GM23248 (cell line): Measurements from ENCODE around the gene TC2N. TPM values are rescaled to one million over a fixed set of nuclear protein-coding genes. Genes with fewer than 3 reads are reported as not detected.

Experiments
- DNase-seq: peaks from one replicate; pipeline ENCODE4 v3.0.0-alpha.2; 2015
- H2AFZ ChIP-seq: fragments of 200-600 bp; sonication (generic); 2 replicates; pipeline ENCODE4 v1.6.1; 2016; ENCODE audit warnings: antibody characterized with exemption
- H3F3A ChIP-seq: fragments of 200-600 bp; sonication (generic); 2 replicates; pipeline ENCODE4 v1.6.1; 2016; ENCODE audit warnings: mild to moderate bottlenecking, antibody characterized with exemption, mixed run types; ENCODE audit not compliant: insufficient read depth
- H3K27ac ChIP-seq: fragments of 200-600 bp; sonication (generic); 2 replicates; pipeline ENCODE4 v1.5.1; 2016; ENCODE audit warnings: mild to moderate bottlenecking
- H3K27me3 ChIP-seq: fragments of 200-600 bp; sonication (generic); replicated peaks from 2 replicates; pipeline ENCODE4 v1.6.1; 2016; ENCODE audit warnings: mild to moderate bottlenecking; ENCODE audit not compliant: insufficient read depth
- H3K36me3 ChIP-seq: fragments of 200-600 bp; sonication (generic); 2 replicates; pipeline ENCODE4 v1.6.1; 2016; ENCODE audit warnings: low read depth, mild to moderate bottlenecking
- H3K4me1 ChIP-seq: fragments of 200-600 bp; sonication (generic); 2 replicates; pipeline ENCODE4 v1.6.1; 2016; ENCODE audit warnings: mild to moderate bottlenecking; ENCODE audit not compliant: insufficient read depth
- H3K4me2 ChIP-seq: fragments of 200-600 bp; sonication (generic); one replicate; pipeline ENCODE4 v1.6.1; 2016; ENCODE audit warnings: mild to moderate bottlenecking; ENCODE audit not compliant: unreplicated experiment
- H3K4me3 ChIP-seq: fragments of 200-600 bp; sonication (generic); 2 replicates; pipeline ENCODE4 v1.5.1; 2016; ENCODE audit warnings: mild to moderate bottlenecking
- H3K79me2 ChIP-seq: fragments of 200-600 bp; sonication (generic); 2 replicates; pipeline ENCODE4 v1.6.1; 2016; ENCODE audit warnings: mild to moderate bottlenecking; ENCODE audit not compliant: insufficient read depth
- H3K9ac ChIP-seq: fragments of 200-600 bp; sonication (generic); 2 replicates; pipeline ENCODE4 v1.6.1; 2016; ENCODE audit warnings: mild to moderate bottlenecking
- H3K9me2 ChIP-seq: fragments of 200-600 bp; sonication (generic); 2 replicates; pipeline ENCODE4 v1.6.1; 2016; ENCODE audit warnings: mixed run types, mild to moderate bottlenecking, moderate library complexity; ENCODE audit not compliant: insufficient read depth
- H3K9me3 ChIP-seq: fragments of 200-600 bp; sonication (generic); one replicate; pipeline ENCODE4 v1.6.1; 2017; ENCODE audit warnings: low read depth
- H4K20me1 ChIP-seq: fragments of 200-600 bp; sonication (generic); 2 replicates; pipeline ENCODE4 v1.6.0; 2016; ENCODE audit not compliant: insufficient read depth
- EZH2 ChIP-seq: fragments of 200-600 bp; sonication (generic); IDR thresholded peaks from 2 replicates; pipeline ENCODE4 v1.6.1; 2018; ENCODE audit warnings: antibody characterized with exemption, mild to moderate bottlenecking; ENCODE audit not compliant: insufficient read depth, poor library complexity, severe bottlenecking
- EZH2phosphoT487 ChIP-seq: fragments of 200-600 bp; sonication (generic); IDR thresholded peaks from 2 replicates; pipeline ENCODE4 v1.6.1; 2018; ENCODE audit warnings: antibody characterized with exemption, moderate library complexity, mild to moderate bottlenecking, low read depth; ENCODE audit not compliant: insufficient read depth
- WGBS, 2 experiments: methylation state at CpG; one replicate each; pipeline ENCODE4 v1.1.6; 2015 to 2017; ENCODE audit warnings: low lambda C conversion rate in 2 of 2, low coverage in 1 of 2; ENCODE audit errors: missing lambda C conversion rate in 2 of 2; 5-methylcytosine and 5-hydroxymethylcytosine counted together
- in situ Hi-C: fragments of 300-500 bp; cut with MboI; formaldehyde crosslinking; loops from 2 replicates; pipeline ENCODE4 v1.15.0; 2020
- polyA plus RNA-seq: library from polyadenylated mRNA; unstranded; fragments of >200 nt; fragmentation: Nextera tagmentation; extraction: Ambion mirVana; gene quantifications from 2 replicates; pipeline ENCODE4 v1.2.1, GENCODE V29; 2016
- total RNA-seq: library from RNA; depleted of rRNA; stranded (reverse); fragments of >200 nt; shearing (Covaris generic); gene quantifications from 2 replicates; pipeline ENCODE4 v1.2.3, GENCODE V29; 2014

The TC2N gene
- total and polyA plus RNA-seq, 2 experiments from 2014 or later: 0.34 to 0.65 TPM

- no peaks in the 10 kb centered on the region for H3K9me3 ChIP-seq
- H3F3A ChIP-seq: no peaks in the 10 kb centered on the region
- no peak overlapping the region for H2AFZ ChIP-seq
- no peak overlapping the region for H3K9ac ChIP-seq
- no peaks in the 10 kb centered on the region for H4K20me1 ChIP-seq
- WGBS, 2 experiments: 56 to 58% methylated on average over 4 of the region's 4 CpGs
- no peak for DNase-seq
- peaks cover 12% of the 10 kb centered on the region; the same call in 1 of the 2 replicates for H3K4me1 ChIP-seq
- no peak overlapping the region for H3K4me2 ChIP-seq
- no peak overlapping the region for H3K27ac ChIP-seq
- H3K36me3 ChIP-seq: no peaks in the 10 kb centered on the region
- H3K9me2 ChIP-seq: no peaks in the 10 kb centered on the region; the same call in 1 of the 2 replicates
- H3K4me3 ChIP-seq: no peak overlapping the region
- in situ Hi-C loops: no loop called here
- TF ChIP-seq EZH2 (no peak), EZH2phosphoT487 (no peak)
- H3K27me3 ChIP-seq: no peaks in the 10 kb centered on the region
- H3K79me2 ChIP-seq: no peaks in the 10 kb centered on the region
Measured at GRCh38 chr14:91843437-91843836, 23.9 kb downstream of the TC2N start.

GRCh38 chr14:91841065-91841464 lies 26.3 kb downstream of the TC2N start:
- Histone ChIP-seq H3K4me2 (no peak overlapping the region), H3K4me1 (peaks cover 12% of the 10 kb centered on the region; the same call in 1 of the 2 replicates), H3K27ac (no peak overlapping the region), H4K20me1 (no peaks in the 10 kb centered on the region), H3K9ac (no peak overlapping the region), H3K4me3 (no peak overlapping the region), H3K27me3 (peaks cover 5% of the 10 kb centered on the region; the same call in 1 of the 2 replicates), H3K79me2 (no peaks in the 10 kb centered on the region), H2AFZ (no peak overlapping the region), H3K9me3 (no peaks in the 10 kb centered on the region), H3F3A (no peaks in the 10 kb centered on the region), H3K9me2 (no peaks in the 10 kb centered on the region; the same call in 1 of the 2 replicates), H3K36me3 (no peaks in the 10 kb centered on the region)
- in situ Hi-C loops: no loop called here
- peak; percentile 49 for DNase-seq
- TF ChIP-seq EZH2phosphoT487: no peak
- TF ChIP-seq EZH2: no peak

- Histone ChIP-seq H3K9ac (no peak overlapping the region), H3F3A (no peaks in the 10 kb centered on the region), H3K27ac (no peak overlapping the region), H3K4me3 (no peak overlapping the region), H3K4me2 (no peak overlapping the region), H3K36me3 (no peaks in the 10 kb centered on the region), H3K79me2 (no peaks in the 10 kb centered on the region), H3K27me3 (peaks cover 19% of the 10 kb centered on the region), H3K9me2 (no peaks in the 10 kb centered on the region; the same call in 1 of the 2 replicates), H3K4me1 (peaks cover 12% of the 10 kb centered on the region; the same call in 1 of the 2 replicates), H2AFZ (no peak overlapping the region), H3K9me3 (no peaks in the 10 kb centered on the region), H4K20me1 (no peaks in the 10 kb centered on the region)
- TF ChIP-seq EZH2phosphoT487 (no peak), EZH2 (no peak)
- 57 to 59% methylated on average over 1 of the region's 1 CpG for WGBS, 2 experiments
- in situ Hi-C loops: no loop called here
- DNase-seq: no peak
Measured at GRCh38 chr14:91839749-91840148, 27.6 kb downstream of the TC2N start.

GRCh38 chr14:91837076-91837475 lies 30.3 kb downstream of the TC2N start:
- Histone ChIP-seq H2AFZ (peak overlapping the region; percentile 54; the same call in 1 of the 2 replicates), H3F3A (0 out of 2 replicates have a peak, but pooled peaks cover 4% of the 10 kb centered on the region), H3K9me2 (no peaks in the 10 kb centered on the region; the same call in 1 of the 2 replicates), H3K27ac (no peak overlapping the region), H3K9ac (no peak overlapping the region), H3K4me3 (peak overlapping the region; percentile 62; the same call in 1 of the 2 replicates), H3K4me2 (peak overlapping the region; percentile 57), H3K27me3 (peaks cover 21% of the 10 kb centered on the region), H3K36me3 (no peaks in the 10 kb centered on the region), H3K9me3 (no peaks in the 10 kb centered on the region), H4K20me1 (no peaks in the 10 kb centered on the region), H3K79me2 (no peaks in the 10 kb centered on the region), H3K4me1 (peaks cover 12% of the 10 kb centered on the region; the same call in 1 of the 2 replicates)
- no peak for DNase-seq
- WGBS, 2 experiments: 69 to 77% methylated on average over 12 of the region's 12 CpGs
- no peak for TF ChIP-seq EZH2
- TF ChIP-seq EZH2phosphoT487: no peak
- in situ Hi-C loops: no loop called here
